ENCODE measurements around the gene TMEM175.

- TF ChIP-seq EZH2 (IDR thresholded peaks at IDR 0.05; ENCODE audit: insufficient read depth, poor library complexity, severe bottlenecking) (no peak), EZH2phosphoT487 (IDR thresholded peaks at IDR 0.05; ENCODE audit: insufficient read depth, low read depth) (no peak)
Observed at GRCh38 chr4:951186-951585, 18.9 kb downstream of the TMEM175 start.

Measured in GM23248 (cell line).